SK-N-SH (cell line): ENCODE measurements around the gene TMEM89. TPM values are rescaled to one million over a fixed set of nuclear protein-coding genes. Genes with fewer than 3 reads are reported as not detected.

Experiments used
- CTCF ChIA-PET: fragments of 300-600, 350-600 bp; formaldehyde crosslinking; extraction: SDS; loops from one replicate; lab custom pipeline; 2021; lab: Yijun Ruan, JAX
- POLR2A ChIA-PET: fragments of 350-600 bp; sonication (Branson Sonifier 250); formaldehyde crosslinking; extraction: SDS; loops from one replicate; lab custom pipeline; 2020; ENCODE audit warnings: antibody characterized with exemption, inconsistent platforms; lab: Yijun Ruan, JAX
- DNase-seq: peaks from one replicate; pipeline ENCODE4 v3.0.0; 2012
- H2AFZ ChIP-seq: fragments of 200-600 bp; sonication (generic); 2 replicates; pipeline ENCODE4 v1.8.1; 2016; ENCODE audit warnings: antibody characterized with exemption, mild to moderate bottlenecking, low read depth
- H3F3A ChIP-seq: fragments of 200-600 bp; sonication (generic); replicated peaks from 2 replicates; pipeline ENCODE3; 2016; ENCODE audit warnings: antibody characterized with exemption, mild to moderate bottlenecking; ENCODE audit not compliant: insufficient read depth
- H3K27ac ChIP-seq, 2 experiments: fragments of 200-500 bp in 1 of 2; fragments of 200-600 bp in 1 of 2; sonication (Bioruptor generic) in 1 of 2; sonication (generic), shearing (Covaris generic) in 1 of 2; 2 replicates each; pipeline versions ENCODE4 v1.5.1 to v1.6.1; 2014 to 2016; ENCODE audit warnings: low read depth in 2 of 2, inconsistent platforms in 1 of 2, low read length in 1 of 2, mild to moderate bottlenecking in 1 of 2, mixed read lengths in 1 of 2
- H3K27me3 ChIP-seq: fragments of 200-600 bp; sonication (generic), shearing (Covaris generic); 2 replicates; pipeline ENCODE4 v1.6.1; 2016; ENCODE audit warnings: mixed run types; ENCODE audit not compliant: insufficient read depth
- H3K36me3 ChIP-seq, 2 experiments: fragments of 200-500 bp in 1 of 2; fragments of 200-600 bp in 1 of 2; sonication (Bioruptor generic) in 1 of 2; sonication (generic) in 1 of 2; replicated peaks in 1 of 2; 2 replicates each; pipeline versions ENCODE3 to v1.5.1; 2014 to 2016; ENCODE audit warnings: low read length in 1 of 2, mild to moderate bottlenecking in 1 of 2; ENCODE audit not compliant: insufficient read depth in 2 of 2, control insufficient read depth in 1 of 2
- H3K4me1 ChIP-seq, 2 experiments: fragments of 200-500 bp in 1 of 2; fragments of 200-600 bp in 1 of 2; sonication (Bioruptor generic) in 1 of 2; sonication (generic), shearing (Covaris generic) in 1 of 2; 2 replicates each; pipeline versions ENCODE4 v1.5.1 to v1.6.1; 2014 to 2016; ENCODE audit warnings: low read depth in 1 of 2, low read length in 1 of 2, mixed run types in 1 of 2; ENCODE audit not compliant: insufficient read depth in 2 of 2, control insufficient read depth in 1 of 2
- H3K4me2 ChIP-seq: fragments of 200-600 bp; sonication (generic), shearing (Covaris generic); 2 replicates; pipeline ENCODE4 v1.6.1; 2017; ENCODE audit warnings: mixed run types
- H3K4me3 ChIP-seq, 2 experiments: fragments of 200-500 bp in 1 of 2; fragments of 200-600 bp in 1 of 2; sonication (Bioruptor generic) in 1 of 2; sonication (generic), shearing (Covaris generic) in 1 of 2; 2 replicates each; pipeline versions ENCODE4 v1.5.1 to v1.8.1; 2014 to 2016; ENCODE audit warnings: low read depth in 2 of 2, inconsistent platforms in 1 of 2, low read length in 1 of 2, mild to moderate bottlenecking in 1 of 2, mixed read lengths in 1 of 2, moderate library complexity in 1 of 2
- H3K79me2 ChIP-seq: fragments of 200-600 bp; sonication (generic); 2 replicates; pipeline ENCODE4 v1.8.1; 2017; ENCODE audit warnings: mild to moderate bottlenecking; ENCODE audit not compliant: insufficient read depth
- H3K9ac ChIP-seq: fragments of 200-600 bp; sonication (generic); 2 replicates; pipeline ENCODE4 v1.6.1; 2017; ENCODE audit warnings: mixed run types
- H3K9me2 ChIP-seq: fragments of 200-600 bp; sonication (generic); 2 replicates; pipeline ENCODE4 v1.6.1; 2017; ENCODE audit warnings: mixed run types
- H3K9me3 ChIP-seq: fragments of 200-600 bp; sonication (generic); 2 replicates; pipeline ENCODE4 v1.6.1; 2017; ENCODE audit warnings: mixed run types, mild to moderate bottlenecking, moderate library complexity
- H4K20me1 ChIP-seq: fragments of 200-600 bp; sonication (generic); 2 replicates; pipeline ENCODE4 v1.6.1; 2017; ENCODE audit warnings: mild to moderate bottlenecking, mixed run types; ENCODE audit not compliant: insufficient read depth
- CHD2 ChIP-seq: fragments of 150-350 bp; IDR thresholded peaks from 2 replicates; pipeline ENCODE4 v1.6.1; 2018; ENCODE audit warnings: low read length; ENCODE audit not compliant: partially characterized antibody
- ELF1 ChIP-seq: IDR thresholded peaks from 2 replicates; pipeline ENCODE4 v1.4.0; 2012
- EP300 ChIP-seq, 2 experiments: IDR thresholded peaks; 2 replicates each; pipeline versions ENCODE4 v1.4.0 to v1.6.1; 2012; ENCODE audit warnings: borderline replicate concordance in 1 of 2, low read depth in 1 of 2, low read length in 1 of 2
- EZH2phosphoT487 ChIP-seq: fragments of 200-600 bp; sonication (generic); IDR thresholded peaks from 2 replicates; pipeline ENCODE4 v1.6.1; 2017; ENCODE audit warnings: low read depth, mixed run types, mild to moderate bottlenecking, antibody characterized with exemption, moderate library complexity, borderline replicate concordance
- FOSL2 ChIP-seq: IDR thresholded peaks from 2 replicates; pipeline ENCODE4 v1.4.0; 2012; ENCODE audit warnings: low read depth, mild to moderate bottlenecking, moderate library complexity, borderline replicate concordance
- GABPA ChIP-seq: IDR thresholded peaks from 2 replicates; pipeline ENCODE4 v1.4.0; 2012; ENCODE audit warnings: low read depth, mild to moderate bottlenecking
- MEF2A ChIP-seq: IDR thresholded peaks from 2 replicates; pipeline ENCODE4 v1.4.0; 2012; ENCODE audit warnings: low read depth, borderline replicate concordance
- POLR2AphosphoS5 ChIP-seq: IDR thresholded peaks from 2 replicates; pipeline ENCODE4 v1.6.1; 2012; ENCODE audit warnings: low read depth, low read length
- RCOR1 ChIP-seq: fragments of 150-350 bp; IDR thresholded peaks from 2 replicates; pipeline ENCODE4 v1.6.1; 2017; ENCODE audit warnings: antibody characterized with exemption, low read length
- REST ChIP-seq: IDR thresholded peaks from 2 replicates; pipeline ENCODE4 v1.6.1; 2012; ENCODE audit warnings: mild to moderate bottlenecking, low read depth, low read length, moderate library complexity
- RXRA ChIP-seq: IDR thresholded peaks from 2 replicates; pipeline ENCODE4 v1.4.0; 2012; ENCODE audit warnings: low read depth, mild to moderate bottlenecking, borderline replicate concordance
- SMC3 ChIP-seq: IDR thresholded peaks from 2 replicates; pipeline ENCODE4 v1.6.1; 2012; ENCODE audit warnings: low read depth, low read length, improper control_type of control experiment
- TEAD4 ChIP-seq: IDR thresholded peaks from 2 replicates; pipeline ENCODE4 v1.4.0; 2012; ENCODE audit warnings: mild to moderate bottlenecking, borderline replicate concordance; ENCODE audit not compliant: insufficient read depth
- YY1 ChIP-seq: IDR thresholded peaks from 2 replicates; pipeline ENCODE4 v1.4.0; 2012; ENCODE audit warnings: low read depth, mild to moderate bottlenecking
- WGBS: methylation state at CpG from one replicate; pipeline ENCODE4 v1.1.6; 2017; ENCODE audit warnings: low lambda C conversion rate; 5-methylcytosine and 5-hydroxymethylcytosine counted together
- polyA plus RNA-seq, 3 experiments: library from polyadenylated mRNA; depleted of rRNA; stranded (reverse); fragments of >200 nt; gene quantifications; 2 replicates each; pipeline ENCODE4 v1.2.3, GENCODE V29; 2012

TMEM89 gene
- polyA plus RNA-seq, 1 of the 3 experiments (the other 2 are of a cell fraction): not detected

DNA sequence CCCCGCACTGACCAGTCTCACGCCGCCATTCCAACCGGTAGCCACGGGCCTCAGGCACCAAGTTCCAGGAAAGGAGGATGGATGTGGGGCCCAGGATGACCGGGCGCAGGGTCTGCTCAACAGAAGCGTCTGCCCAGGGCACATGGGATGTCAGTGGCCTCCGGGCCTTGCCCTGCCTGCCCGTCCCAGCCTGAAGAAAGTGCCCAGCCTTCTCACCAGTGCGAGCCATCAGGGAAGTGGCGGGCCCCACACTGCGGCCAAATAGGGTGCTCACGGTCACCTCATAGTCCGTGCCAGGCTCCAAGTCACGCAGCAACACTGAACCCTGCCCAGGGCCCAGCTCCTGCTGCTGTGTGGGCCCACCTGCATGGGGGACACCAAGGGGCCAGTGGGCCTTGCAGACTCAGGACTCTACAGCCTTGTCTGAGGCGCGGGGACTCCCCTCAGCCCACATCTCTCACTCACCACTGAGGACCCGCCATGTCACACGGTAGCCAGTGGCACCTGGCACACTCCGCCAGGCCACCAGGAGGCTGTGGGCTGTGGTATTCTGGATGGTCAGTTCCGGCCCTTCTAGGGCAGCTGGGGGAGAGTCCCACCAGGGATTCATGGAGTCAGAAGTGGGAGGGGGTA lies 29.6 kb downstream of the TMEM89 start:
- Histone ChIP-seq H3K27me3 (no peaks in the 10 kb centered on the region), H3K27ac (no peak overlapping the region), H3K9me2 (no peaks in the 10 kb centered on the region), H3K9me3 (no peaks in the 10 kb centered on the region), H3F3A (peaks cover 15% of the 10 kb centered on the region), H3K4me3 (no peak overlapping the region), H3K4me1 (peaks cover 12 to 19% of the 10 kb centered on the region in 2 experiments; a peak in 3 of 4 replicates), H3K36me3 (no peaks in the 10 kb centered on the region), H4K20me1 (no peaks in the 10 kb centered on the region), H2AFZ (no peak overlapping the region), H3K4me2 (no peak overlapping the region), H3K79me2 (peaks cover 5% of the 10 kb centered on the region; the same call in 1 of the 2 replicates), H3K9ac (no peak overlapping the region)
- TF ChIP-seq EZH2phosphoT487: no peak
- no peak for TF ChIP-seq MEF2A
- TF ChIP-seq RXRA: no peak
- TF ChIP-seq RCOR1: no peak
- TF ChIP-seq EP300 (IDR thresholded peaks at IDR 0.05; ENCODE audit: borderline replicate concordance in 1 of 2, low read depth in 1 of 2, low read length in 1 of 2): no peak
- no peak for TF ChIP-seq CHD2
- TF ChIP-seq ELF1: no peak
- TF ChIP-seq GABPA: no peak
- TF ChIP-seq SMC3: no peak
- no peak for TF ChIP-seq YY1
- TF ChIP-seq TEAD4: no peak
- no peak for TF ChIP-seq REST
- TF ChIP-seq POLR2AphosphoS5: no peak
- TF ChIP-seq FOSL2: no peak
- POLR2A ChIA-PET: no interaction called here
- no peak for DNase-seq
- 94% methylated on average over 10 of the region's 22 CpGs for WGBS
- CTCF ChIA-PET: no interaction called here

DNA sequence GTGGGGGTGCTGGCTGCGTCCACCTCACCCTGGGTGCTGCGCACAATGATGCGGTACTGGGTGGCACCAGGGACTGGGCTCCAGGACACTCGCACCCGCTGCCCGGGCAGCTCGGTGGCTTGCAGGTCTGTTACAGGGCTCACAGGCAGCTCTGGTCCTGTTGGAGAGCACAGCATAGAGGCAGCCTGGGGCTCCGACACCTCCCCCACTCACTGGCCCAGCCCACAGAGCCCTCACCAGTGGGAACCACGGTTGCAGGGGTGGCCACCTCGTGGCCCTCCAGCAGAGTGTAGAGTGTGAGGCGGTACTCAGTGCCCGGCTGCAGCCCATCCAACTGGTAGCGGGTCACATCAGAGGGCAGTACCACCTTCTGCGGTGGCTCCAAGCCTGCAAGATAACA lies 30.1 kb downstream of the TMEM89 start:
- Histone ChIP-seq H3K4me1 (peaks cover 11 to 19% of the 10 kb centered on the region in 2 experiments; a peak in 3 of 4 replicates), H3K9me2 (no peaks in the 10 kb centered on the region), H3K4me3 (no peak overlapping the region), H3K9ac (no peak overlapping the region), H3K36me3 (no peaks in the 10 kb centered on the region), H4K20me1 (no peaks in the 10 kb centered on the region), H2AFZ (no peak overlapping the region), H3F3A (peaks cover 9% of the 10 kb centered on the region), H3K9me3 (no peaks in the 10 kb centered on the region), H3K27ac (no peak overlapping the region), H3K79me2 (peaks cover 5% of the 10 kb centered on the region; the same call in 1 of the 2 replicates), H3K4me2 (no peak overlapping the region), H3K27me3 (no peaks in the 10 kb centered on the region)
- POLR2A ChIA-PET: no interaction called here
- WGBS: 96% methylated on average over 4 of the region's 14 CpGs
- TF ChIP-seq GABPA (no peak), SMC3 (no peak)
- no peak for DNase-seq
- CTCF ChIA-PET: no interaction called here
